Measurements from ENCODE around the gene MTRR. TPM values are rescaled to one million over a fixed set of nuclear protein-coding genes. Genes with fewer than 3 reads are reported as not detected.

MTRR gene
- 30.7 and 46.1 TPM in 2 replicates for total RNA-seq

DNA sequence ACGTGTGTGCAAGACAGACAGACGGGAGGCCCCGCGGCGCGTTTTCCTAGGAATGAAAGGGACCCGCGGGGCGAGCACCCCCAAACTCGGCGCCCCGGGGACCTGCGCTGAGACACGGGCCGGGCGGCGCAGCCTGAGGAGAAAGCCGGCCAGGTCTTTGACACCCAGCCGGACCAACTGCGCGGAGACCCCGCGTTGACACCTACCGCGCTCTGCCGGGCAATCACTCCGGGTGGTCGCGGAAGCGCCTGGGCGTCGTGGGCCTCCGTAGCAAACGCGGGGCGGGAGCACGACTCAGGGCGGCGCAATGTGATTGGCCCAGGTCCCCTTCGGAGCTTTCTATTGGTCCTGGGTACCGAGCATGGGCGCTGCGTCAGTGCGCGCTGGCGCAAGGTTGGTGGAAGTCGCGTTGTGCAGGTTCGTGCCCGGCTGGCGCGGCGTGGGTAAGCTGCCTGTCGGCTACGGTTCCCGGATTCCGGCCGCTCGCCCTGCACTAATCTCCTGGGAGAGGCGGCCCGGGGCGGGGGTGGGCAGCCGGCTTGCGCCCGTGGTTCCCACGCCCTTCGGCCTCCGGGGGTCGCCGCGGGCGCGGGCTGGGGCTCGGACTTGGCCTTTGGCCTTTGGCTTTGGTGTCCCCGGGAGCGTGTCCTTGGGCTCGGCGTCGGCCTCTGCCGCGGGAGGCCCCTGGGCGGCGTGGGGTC, at the start of gene MTRR, which contains the start of gene FASTKD3:
MTRR (plus strand) TSS at position 376 of the 701 bp plus-strand sequence. CDS start 1,647 bp downstream, outside the sequence.
FASTKD3 (minus strand) TSS at position 259 of the 701 bp plus-strand sequence. CDS start 948 bp downstream, outside the sequence.

DNA sequence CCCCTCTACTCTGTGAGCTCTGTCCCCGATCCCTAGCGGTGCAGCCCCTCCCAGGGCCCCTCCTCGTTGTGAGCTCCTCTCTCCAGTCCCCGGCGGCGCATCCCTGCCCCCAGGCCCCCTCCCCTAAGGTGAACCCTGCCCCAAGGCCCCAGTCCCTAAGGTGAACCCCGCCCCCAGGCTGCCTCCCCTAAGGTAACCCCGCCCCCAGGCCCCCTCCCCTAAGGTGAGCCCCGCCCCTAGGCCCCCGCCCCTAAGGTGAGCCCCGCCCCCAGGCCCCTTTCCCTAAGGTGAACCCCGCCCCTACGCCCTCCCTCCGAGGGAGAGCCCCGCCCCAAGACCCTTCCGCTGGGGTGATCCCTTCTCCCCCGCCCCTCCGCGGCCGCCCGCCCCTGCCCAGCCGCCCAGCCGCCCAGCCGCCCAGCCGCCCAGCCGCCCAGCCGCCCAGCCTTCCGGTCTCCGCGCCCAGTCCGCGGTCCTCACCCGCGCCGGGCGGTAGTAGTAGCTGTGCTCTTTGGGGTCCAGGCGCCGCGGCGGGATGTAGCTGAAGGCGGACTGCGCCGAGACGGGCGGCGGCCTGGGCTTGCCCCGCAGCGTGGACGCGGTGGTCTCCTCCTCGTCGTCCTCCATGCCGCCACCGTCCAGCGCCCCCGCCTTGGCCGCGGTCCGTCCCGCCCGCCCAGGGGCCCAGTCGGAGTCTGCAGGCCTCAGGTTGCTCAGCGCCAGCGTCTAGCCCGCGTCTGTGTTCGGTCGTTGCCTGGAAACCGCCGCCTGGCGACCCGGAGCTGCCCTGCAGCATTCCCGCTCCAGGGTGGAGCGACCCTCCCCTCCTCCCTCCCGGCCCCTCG, 18.3 kb upstream of the MTRR start, which contains the start of gene CFAP90:
CFAP90 (minus strand) TSS at position 739 of the 845 bp plus-strand sequence; CDS start at position 627, 112 bp downstream.

Other genes starting within 250 kb of the MTRR start
- gene CFAP90, start 18.0 kb upstream of the MTRR start, total RNA-seq, result under 0.01 TPM in 1 of 2 replicates, not detected in the other
- 12.5 and 20.1 TPM in 2 replicates for gene FASTKD3, start 117 bp upstream of the MTRR start, total RNA-seq